Sigmoid colon (tissue), 7 donors: ENCODE data around the gene C19orf53. TPM values are rescaled to one million over a fixed set of nuclear protein-coding genes. Genes with fewer than 3 reads are reported as not detected.

ENCODE experiments used
- DNase-seq: peaks from one replicate; pipeline ENCODE4 v3.0.0-alpha.2; 2019
- H3K27ac ChIP-seq, 4 donors: fragments of 200-600 bp; sonication (generic); one replicate each; pipeline ENCODE4 v1.5.1; 2016 to 2019; ENCODE audit warnings: mild to moderate bottlenecking in 1 of 4
- H3K27me3 ChIP-seq, 3 donors: fragments of 200-600 bp; sonication (generic); one replicate each; pipeline ENCODE4 v1.5.1; 2019; ENCODE audit warnings: mild to moderate bottlenecking in 1 of 3
- H3K36me3 ChIP-seq, 4 donors: fragments of 200-600 bp; sonication (generic); one replicate each; pipeline ENCODE4 v1.5.1; 2016 to 2019
- H3K4me1 ChIP-seq, 4 donors: fragments of 200-600 bp; sonication (generic); one replicate each; pipeline ENCODE4 v1.5.1; 2017 to 2019
- H3K4me3 ChIP-seq, 4 donors: fragments of 200-600 bp; sonication (generic); one replicate each; pipeline ENCODE4 v1.5.1; 2017 to 2019; ENCODE audit warnings: mild to moderate bottlenecking in 2 of 4, moderate library complexity in 1 of 4
- H3K9me3 ChIP-seq, 4 donors: fragments of 200-600 bp in 3 of 4; sonication (generic) in 3 of 4; one replicate each; pipeline versions ENCODE4 v1.5.1 to v1.6.1; 2013 to 2019
- EP300 ChIP-seq, 4 donors: sonication (generic); formaldehyde crosslinking; IDR thresholded peaks; one replicate each; pipeline ENCODE4 v1.6.1; 2017; ENCODE audit warnings: antibody characterized with exemption in 4 of 4
- POLR2A ChIP-seq, 2 donors: fragments of 450-650 bp; IDR thresholded peaks; one replicate each; pipeline ENCODE4 v1.6.1; 2016; ENCODE audit warnings: antibody characterized with exemption in 2 of 2, mild to moderate bottlenecking in 2 of 2, moderate library complexity in 2 of 2
- POLR2AphosphoS5 ChIP-seq, 4 donors: sonication (generic); formaldehyde crosslinking; IDR thresholded peaks; one replicate each; pipeline ENCODE4 v1.6.1; 2017; ENCODE audit warnings: antibody characterized with exemption in 4 of 4
- WGBS, 2 donors: extraction: QIAGEN DNeasy Blood & Tissue Kit; methylation state at CpG; one replicate each; pipeline ENCODE4 v1.1.7; 2013; 5-methylcytosine and 5-hydroxymethylcytosine counted together
- intact Hi-C: fragments of 100-400 bp; cut with DNase I; formaldehyde crosslinking; loops from one replicate; pipeline ENCODE4 v1.15.1; 2023
- polyA plus RNA-seq, 3 donors: library from polyadenylated mRNA; stranded (reverse); fragments of 200-250 nt; gene quantifications; one replicate each; pipeline ENCODE4 v1.2.3, GENCODE V29; 2013
- total RNA-seq, 4 donors: library from RNA; depleted of rRNA; stranded (reverse); fragments of >200 nt; gene quantifications; one replicate each; pipeline ENCODE4 v1.1.0, GENCODE V29; 2016
- TF ChIP-seq, protein P1 (sequence below), 4 experiments: fragments of 450-650 bp in 3 of 4; fragments of 200-600 bp in 1 of 4; IDR thresholded peaks; one replicate each; pipeline ENCODE4 v1.5.1; 2016 to 2019; ENCODE audit warnings: antibody characterized with exemption in 4 of 4, mild to moderate bottlenecking in 3 of 4, moderate library complexity in 2 of 4
- donor health status: healthy with polysubstance abuse.
- donor health status: Bipolar disorder and iron deficiency.
- donor health status: healthy.

C19orf53 gene
- total and polyA plus RNA-seq, 7 donors = 105 to 229 (median 139) TPM

DNA sequence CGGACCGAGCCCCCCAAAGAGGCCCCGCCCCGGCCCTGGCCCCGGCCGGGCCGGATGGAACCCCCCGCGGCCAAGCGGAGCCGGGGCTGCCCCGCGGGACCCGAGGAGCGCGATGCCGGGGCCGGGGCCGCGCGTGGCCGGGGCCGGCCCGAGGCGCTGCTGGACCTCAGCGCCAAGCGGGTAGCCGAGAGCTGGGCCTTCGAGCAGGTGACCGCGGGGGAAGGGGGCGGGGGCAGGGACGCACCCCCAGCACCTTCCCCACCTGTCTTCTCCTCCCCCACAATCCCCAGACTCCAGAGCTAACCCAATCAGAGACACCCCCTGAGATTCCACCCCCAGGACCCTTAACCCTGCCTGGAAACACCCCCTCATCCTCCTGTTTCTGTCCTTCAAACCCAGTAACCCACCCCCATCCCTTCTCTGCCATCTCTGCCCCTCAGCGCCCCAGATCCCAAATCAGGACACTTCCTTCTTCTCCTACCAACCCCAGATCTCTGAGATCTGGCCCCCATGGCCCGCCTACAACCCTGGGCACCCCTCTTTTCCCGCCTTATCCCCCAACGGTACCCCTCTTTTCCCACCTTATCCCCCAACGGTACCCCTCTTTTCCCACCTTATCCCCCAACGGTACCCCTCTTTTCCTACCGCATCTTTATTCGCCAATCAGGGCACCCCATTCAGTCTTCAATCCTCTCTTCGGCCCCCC, 21.5 kb downstream of the C19orf53 start:
- H3K27ac ChIP-seq = peak overlapping the region; percentile 93 to 97 (median 94)
- TF ChIP-seq POLR2A (IDR thresholded peaks at IDR 0.05) = no peak
- TF ChIP-seq EP300 (IDR thresholded peaks at IDR 0.05) = no peak
- no peak for TF ChIP-seq POLR2AphosphoS5 (IDR thresholded peaks at IDR 0.05)
- TF ChIP-seq, protein P1, sequence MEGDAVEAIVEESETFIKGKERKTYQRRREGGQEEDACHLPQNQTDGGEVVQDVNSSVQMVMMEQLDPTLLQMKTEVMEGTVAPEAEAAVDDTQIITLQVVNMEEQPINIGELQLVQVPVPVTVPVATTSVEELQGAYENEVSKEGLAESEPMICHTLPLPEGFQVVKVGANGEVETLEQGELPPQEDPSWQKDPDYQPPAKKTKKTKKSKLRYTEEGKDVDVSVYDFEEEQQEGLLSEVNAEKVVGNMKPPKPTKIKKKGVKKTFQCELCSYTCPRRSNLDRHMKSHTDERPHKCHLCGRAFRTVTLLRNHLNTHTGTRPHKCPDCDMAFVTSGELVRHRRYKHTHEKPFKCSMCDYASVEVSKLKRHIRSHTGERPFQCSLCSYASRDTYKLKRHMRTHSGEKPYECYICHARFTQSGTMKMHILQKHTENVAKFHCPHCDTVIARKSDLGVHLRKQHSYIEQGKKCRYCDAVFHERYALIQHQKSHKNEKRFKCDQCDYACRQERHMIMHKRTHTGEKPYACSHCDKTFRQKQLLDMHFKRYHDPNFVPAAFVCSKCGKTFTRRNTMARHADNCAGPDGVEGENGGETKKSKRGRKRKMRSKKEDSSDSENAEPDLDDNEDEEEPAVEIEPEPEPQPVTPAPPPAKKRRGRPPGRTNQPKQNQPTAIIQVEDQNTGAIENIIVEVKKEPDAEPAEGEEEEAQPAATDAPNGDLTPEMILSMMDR (IDR thresholded peaks at IDR 0.05) = no peak
- DNase-seq = no peak
- no peaks in the 10 kb centered on the region for H3K9me3 ChIP-seq
- intact Hi-C loops = loop anchor here (1.0 to 10.0 kb wide), 6 partner anchors 42 to 289 kb away; partner anchors contain the start of genes C19orf67, DCAF15 and RFX1
- 4 to 6% methylated on average over 42 of the region's 42 CpGs for WGBS, 2 donors
- peaks cover 0 to 36% (median 33%) of the 10 kb centered on the region in 4 donors for H3K4me1 ChIP-seq
- H3K27me3 ChIP-seq = no peaks in the 10 kb centered on the region
- peak overlapping the region; percentile 61 to 96 (median 70) for H3K4me3 ChIP-seq
- H3K36me3 ChIP-seq = no peaks in the 10 kb centered on the region

DNA sequence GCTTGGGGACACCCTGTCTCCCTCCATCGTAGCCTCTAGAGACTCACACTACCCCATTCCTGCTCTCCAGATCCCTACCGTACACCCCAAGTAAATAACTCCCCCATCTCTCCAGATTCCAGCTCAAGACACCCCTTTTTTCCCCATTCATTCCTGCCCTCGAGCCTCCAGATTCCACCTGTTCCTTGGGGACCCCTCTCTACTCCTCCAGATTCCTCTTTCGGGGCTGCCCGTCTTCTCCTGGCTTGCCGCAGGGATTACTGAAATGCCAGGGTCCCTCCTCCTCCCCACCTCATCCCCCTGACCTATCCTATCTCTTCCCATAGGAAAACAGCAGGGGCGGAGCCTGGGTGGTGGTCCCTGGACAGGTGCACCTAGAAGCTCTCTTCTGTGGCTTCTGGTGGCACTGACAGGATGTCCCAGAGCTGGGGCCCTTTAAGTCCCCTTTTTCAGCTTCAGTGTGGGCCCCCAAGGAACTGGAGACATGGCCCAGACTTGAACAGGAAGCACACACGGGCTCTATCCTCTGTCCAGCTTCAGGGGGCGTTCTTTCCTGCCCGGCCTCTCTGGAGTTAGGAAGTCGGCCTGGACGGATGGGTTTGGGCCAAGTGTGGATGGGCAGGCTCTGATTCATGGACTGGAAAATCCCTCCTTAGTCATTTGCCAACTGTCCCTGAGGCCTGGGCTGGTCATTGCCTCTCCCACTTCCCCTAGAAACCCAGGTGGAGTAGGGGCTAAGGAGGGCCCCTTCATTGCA, 22.2 kb downstream of the C19orf53 start:
- WGBS, 2 donors = 19 to 24% methylated on average over 12 of the region's 12 CpGs
- DNase-seq = peak; percentile 92
- peaks cover 0 to 36% (median 33%) of the 10 kb centered on the region in 4 donors for H3K4me1 ChIP-seq
- peak overlapping the region; percentile 93 to 97 (median 94) for H3K27ac ChIP-seq
- intact Hi-C loops = loop anchor here (5.0 to 10.0 kb wide), 4 partner anchors 41 to 288 kb away; partner anchors contain the start of genes C19orf67, DCAF15 and RFX1
- peak overlapping the region; percentile 61 to 96 (median 70) for H3K4me3 ChIP-seq
- H3K36me3 ChIP-seq = no peaks in the 10 kb centered on the region
- no peaks in the 10 kb centered on the region for H3K27me3 ChIP-seq
- no peak for TF ChIP-seq POLR2A (IDR thresholded peaks at IDR 0.05)
- TF ChIP-seq POLR2AphosphoS5 (IDR thresholded peaks at IDR 0.05) = peak in 3 of 4 donors; percentile 55 to 58 (median 56)
- no peaks in the 10 kb centered on the region for H3K9me3 ChIP-seq

DNA sequence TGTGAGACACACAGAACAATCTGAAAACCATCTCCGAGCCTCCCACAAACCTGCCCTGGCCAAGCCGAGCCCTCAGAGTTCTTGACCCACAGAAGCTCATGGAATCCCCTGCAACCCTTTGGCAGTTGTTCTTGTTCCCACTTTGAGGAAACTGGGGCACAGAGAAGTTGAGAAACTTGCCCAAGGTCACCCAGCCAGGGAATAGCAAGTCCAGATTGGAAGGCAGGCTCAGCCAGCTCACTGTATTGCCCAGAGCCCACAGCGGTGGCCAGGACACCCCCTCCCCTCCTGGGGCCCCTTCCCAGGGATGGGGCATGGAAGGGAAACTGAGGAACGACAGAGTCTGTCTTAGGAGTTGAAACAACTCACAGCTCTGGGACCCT, 22.8 kb downstream of the C19orf53 start:
- Histone ChIP-seq H3K4me3 (peak overlapping the region in 2 of 4 donors; percentile 66 to 74), H3K9me3 (no peaks in the 10 kb centered on the region), H3K4me1 (peaks cover 0 to 36% (median 33%) of the 10 kb centered on the region in 4 donors), H3K36me3 (no peaks in the 10 kb centered on the region), H3K27me3 (no peaks in the 10 kb centered on the region), H3K27ac (peak overlapping the region; percentile 93 to 97 (median 94))
- intact Hi-C loops = loop anchor here (5.0 to 10.0 kb wide), 4 partner anchors 40 to 288 kb away; partner anchors contain the start of genes C19orf67, DCAF15 and RFX1
- WGBS, 2 donors = 81 to 83% methylated on average over 4 of the region's 4 CpGs
- TF ChIP-seq, protein P1 (IDR thresholded peaks at IDR 0.05) = no peak
- no peak for TF ChIP-seq POLR2AphosphoS5 (IDR thresholded peaks at IDR 0.05)
- TF ChIP-seq POLR2A (IDR thresholded peaks at IDR 0.05) = no peak
- no peak for TF ChIP-seq EP300 (IDR thresholded peaks at IDR 0.05)
- no peak for DNase-seq

DNA sequence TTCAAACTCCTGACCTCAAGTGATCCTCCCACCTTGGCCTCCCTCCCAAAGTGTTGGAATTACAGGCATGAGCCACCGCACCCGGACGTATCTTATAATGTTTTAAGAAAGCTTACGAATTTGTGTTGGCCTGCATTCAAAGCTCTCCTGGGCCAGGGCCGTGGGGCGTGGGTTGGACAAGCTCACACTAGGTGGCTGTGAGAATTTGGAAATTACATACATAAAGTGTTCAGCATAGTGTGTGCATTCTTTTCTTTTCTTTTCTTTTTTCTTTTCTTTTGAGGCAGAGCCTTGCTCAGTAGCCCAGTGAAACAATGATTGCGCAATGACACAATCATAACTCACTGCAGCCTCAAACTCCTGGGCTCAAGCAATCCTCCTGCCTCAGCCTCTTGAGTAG, 23.6 kb downstream of the C19orf53 start:
- DNase-seq = no peak
- Histone ChIP-seq H3K27ac (peak overlapping the region; percentile 93 to 97 (median 94)), H3K9me3 (no peaks in the 10 kb centered on the region), H3K27me3 (no peaks in the 10 kb centered on the region), H3K36me3 (no peaks in the 10 kb centered on the region), H3K4me3 (no peak overlapping the region), H3K4me1 (peaks cover 0 to 36% (median 33%) of the 10 kb centered on the region in 4 donors)
- intact Hi-C loops = loop anchor here (5.0 to 10.0 kb wide), 4 partner anchors 39 to 287 kb away; partner anchors contain the start of genes C19orf67, DCAF15 and RFX1
- 24 to 60% methylated on average over 7 of the region's 7 CpGs for WGBS, 2 donors
- TF ChIP-seq EP300 (IDR thresholded peaks at IDR 0.05) (no peak), POLR2AphosphoS5 (IDR thresholded peaks at IDR 0.05) (no peak), POLR2A (IDR thresholded peaks at IDR 0.05) (no peak)
- TF ChIP-seq, protein P1 (IDR thresholded peaks at IDR 0.05) = no peak
